Panc1 (cell line): ENCODE measurements around the gene MEGF11. TPM values are rescaled to one million over a fixed set of nuclear protein-coding genes. Genes with fewer than 3 reads are reported as not detected.

Experiments
- ATAC-seq: fragments of 200-7000 bp; cut with Tn5 transposase; 2 replicates; pipeline ENCODE4 v1.9.1; 2020; ENCODE audit warnings: mild to moderate bottlenecking, moderate library complexity
- BruUV-seq: library from RNA; stranded (reverse); fragments of 400-500 nt; replicated peaks from 2 replicates; lab custom pipeline; 2021; lab: Mats Ljungman, UMichigan
- CTCF ChIA-PET: fragments of 300-600 bp; sonication (Branson Sonifier 250); formaldehyde crosslinking; loops from one replicate; lab custom pipeline; 2022; ENCODE audit warnings: antibody characterized with exemption; lab: Charles Lee
- POLR2A ChIA-PET: fragments of 300-600 bp; sonication (Branson Sonifier 250); formaldehyde crosslinking; loops from one replicate; lab custom pipeline; 2022; ENCODE audit warnings: antibody characterized with exemption; lab: Charles Lee
- DNase-seq: peaks from one replicate; pipeline ENCODE4 v3.0.0-alpha.2; 2010; ENCODE audit warnings: low read depth, low spot score
- H3K27ac ChIP-seq: 2 replicates; pipeline ENCODE4 v1.5.1; 2011; ENCODE audit warnings: mild to moderate bottlenecking, low read length, inconsistent platforms
- H3K27me3 ChIP-seq: fragments of 200-500 bp; sonication (Bioruptor generic); 2 replicates; pipeline ENCODE4 v1.6.0; 2014; ENCODE audit warnings: low read length, inconsistent platforms; ENCODE audit not compliant: control insufficient read depth, insufficient read depth
- H3K36me3 ChIP-seq: fragments of 200-500 bp; sonication (Bioruptor generic); 2 replicates; pipeline ENCODE4 v1.5.1; 2014; ENCODE audit warnings: inconsistent platforms, mild to moderate bottlenecking, low read length, moderate library complexity; ENCODE audit not compliant: control insufficient read depth, insufficient read depth
- H3K4me1 ChIP-seq: 2 replicates; pipeline ENCODE4 v1.5.1; 2011; ENCODE audit warnings: inconsistent platforms, mild to moderate bottlenecking, low read length, moderate library complexity; ENCODE audit not compliant: control insufficient read depth, insufficient read depth
- H3K4me3 ChIP-seq, 2 experiments: 2 replicates each; pipeline ENCODE4 v1.5.1; 2011 to 2012; ENCODE audit warnings: low read depth in 2 of 2, low read length in 2 of 2, mild to moderate bottlenecking in 2 of 2, inconsistent platforms in 1 of 2, moderate library complexity in 1 of 2
- H3K9me3 ChIP-seq: fragments of 200-500 bp; sonication (Bioruptor generic); 2 replicates; pipeline ENCODE4 v1.5.1; 2014; ENCODE audit warnings: low read depth, mild to moderate bottlenecking, inconsistent platforms, low read length, moderate library complexity; ENCODE audit not compliant: control insufficient read depth, insufficient read depth
- POLR2AphosphoS5 ChIP-seq: IDR thresholded peaks from 2 replicates; pipeline ENCODE4 v1.6.1; 2012; ENCODE audit warnings: mild to moderate bottlenecking, low read depth, low read length, moderate library complexity
- SIN3A ChIP-seq: IDR thresholded peaks from 2 replicates; pipeline ENCODE4 v1.6.1; 2012; ENCODE audit warnings: low read depth, mild to moderate bottlenecking, low read length, moderate library complexity, borderline replicate concordance; ENCODE audit not compliant: insufficient read depth
- TCF7L2 ChIP-seq: IDR thresholded peaks from 2 replicates; pipeline ENCODE4 v1.6.1; 2011; ENCODE audit warnings: mild to moderate bottlenecking, low read depth, low read length, inconsistent platforms
- in situ Hi-C: cut with HindIII; loops from 2 replicates; pipeline ENCODE4 v1.10.0; 2016; ENCODE audit warnings: low sequenced_read_pairs, low pct_unique_long_range_greater_than_20kb
- intact Hi-C: fragments of 100-400 bp; cut with micrococcal nuclease; formaldehyde crosslinking; loops from one replicate; pipeline ENCODE4 v1.10.0; 2022; ENCODE audit not compliant: unreplicated experiment
- total RNA-seq: library from RNA; stranded (reverse); gene quantifications from one replicate; pipeline ENCODE4 v1.2.1, GENCODE V29; 2021; ENCODE audit not compliant: unreplicated experiment
- TF ChIP-seq, protein P1 (sequence below): fragments of 450-650 bp; IDR thresholded peaks from 2 replicates; pipeline ENCODE4 v1.5.1; 2017; ENCODE audit warnings: mild to moderate bottlenecking
- TF ChIP-seq, protein P2 (sequence below), 2 experiments: IDR thresholded peaks; 2 replicates each; pipeline ENCODE4 v1.6.1; 2011 to 2012; ENCODE audit warnings: low read depth in 2 of 2, control low read depth in 1 of 2, low read length in 1 of 2, mild to moderate bottlenecking in 1 of 2, moderate library complexity in 1 of 2; ENCODE audit not compliant: insufficient read depth in 1 of 2

The MEGF11 gene
- total RNA-seq, 1 experiment from 2014 or later, result 0.95 TPM

DNA sequence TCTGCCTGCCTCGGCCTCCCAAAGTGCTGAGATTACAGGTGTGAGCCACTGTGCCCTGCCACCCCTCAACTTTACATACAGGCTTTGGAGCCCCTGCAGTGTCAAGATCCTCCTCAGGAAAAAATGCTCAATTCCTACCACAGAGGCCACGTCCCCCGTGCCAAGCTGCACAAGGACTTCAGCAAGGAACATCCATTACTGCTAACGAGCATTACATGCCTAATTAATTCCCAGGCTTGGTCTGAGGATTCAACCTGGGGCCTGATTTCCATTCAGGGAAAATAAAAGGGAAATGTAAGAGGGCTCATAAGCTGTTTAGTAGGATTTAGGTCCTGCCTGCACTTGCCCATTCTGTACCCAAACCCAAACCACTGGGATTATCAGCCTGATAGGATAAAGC is 222.9 kb downstream of the MEGF11 start:
- Histone ChIP-seq H3K27ac (no peak overlapping the region), H3K27me3 (0 out of 2 replicates have a peak, but pooled peaks cover 2% of the 10 kb centered on the region), H3K36me3 (no peaks in the 10 kb centered on the region), H3K9me3 (no peaks in the 10 kb centered on the region), H3K4me3 (no peak overlapping the region), H3K4me1 (no peaks in the 10 kb centered on the region)
- TF ChIP-seq TCF7L2 (no peak), SIN3A (no peak), POLR2AphosphoS5 (no peak)
- TF ChIP-seq, protein P1, sequence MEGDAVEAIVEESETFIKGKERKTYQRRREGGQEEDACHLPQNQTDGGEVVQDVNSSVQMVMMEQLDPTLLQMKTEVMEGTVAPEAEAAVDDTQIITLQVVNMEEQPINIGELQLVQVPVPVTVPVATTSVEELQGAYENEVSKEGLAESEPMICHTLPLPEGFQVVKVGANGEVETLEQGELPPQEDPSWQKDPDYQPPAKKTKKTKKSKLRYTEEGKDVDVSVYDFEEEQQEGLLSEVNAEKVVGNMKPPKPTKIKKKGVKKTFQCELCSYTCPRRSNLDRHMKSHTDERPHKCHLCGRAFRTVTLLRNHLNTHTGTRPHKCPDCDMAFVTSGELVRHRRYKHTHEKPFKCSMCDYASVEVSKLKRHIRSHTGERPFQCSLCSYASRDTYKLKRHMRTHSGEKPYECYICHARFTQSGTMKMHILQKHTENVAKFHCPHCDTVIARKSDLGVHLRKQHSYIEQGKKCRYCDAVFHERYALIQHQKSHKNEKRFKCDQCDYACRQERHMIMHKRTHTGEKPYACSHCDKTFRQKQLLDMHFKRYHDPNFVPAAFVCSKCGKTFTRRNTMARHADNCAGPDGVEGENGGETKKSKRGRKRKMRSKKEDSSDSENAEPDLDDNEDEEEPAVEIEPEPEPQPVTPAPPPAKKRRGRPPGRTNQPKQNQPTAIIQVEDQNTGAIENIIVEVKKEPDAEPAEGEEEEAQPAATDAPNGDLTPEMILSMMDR, result no peak
- TF ChIP-seq, protein P2, sequence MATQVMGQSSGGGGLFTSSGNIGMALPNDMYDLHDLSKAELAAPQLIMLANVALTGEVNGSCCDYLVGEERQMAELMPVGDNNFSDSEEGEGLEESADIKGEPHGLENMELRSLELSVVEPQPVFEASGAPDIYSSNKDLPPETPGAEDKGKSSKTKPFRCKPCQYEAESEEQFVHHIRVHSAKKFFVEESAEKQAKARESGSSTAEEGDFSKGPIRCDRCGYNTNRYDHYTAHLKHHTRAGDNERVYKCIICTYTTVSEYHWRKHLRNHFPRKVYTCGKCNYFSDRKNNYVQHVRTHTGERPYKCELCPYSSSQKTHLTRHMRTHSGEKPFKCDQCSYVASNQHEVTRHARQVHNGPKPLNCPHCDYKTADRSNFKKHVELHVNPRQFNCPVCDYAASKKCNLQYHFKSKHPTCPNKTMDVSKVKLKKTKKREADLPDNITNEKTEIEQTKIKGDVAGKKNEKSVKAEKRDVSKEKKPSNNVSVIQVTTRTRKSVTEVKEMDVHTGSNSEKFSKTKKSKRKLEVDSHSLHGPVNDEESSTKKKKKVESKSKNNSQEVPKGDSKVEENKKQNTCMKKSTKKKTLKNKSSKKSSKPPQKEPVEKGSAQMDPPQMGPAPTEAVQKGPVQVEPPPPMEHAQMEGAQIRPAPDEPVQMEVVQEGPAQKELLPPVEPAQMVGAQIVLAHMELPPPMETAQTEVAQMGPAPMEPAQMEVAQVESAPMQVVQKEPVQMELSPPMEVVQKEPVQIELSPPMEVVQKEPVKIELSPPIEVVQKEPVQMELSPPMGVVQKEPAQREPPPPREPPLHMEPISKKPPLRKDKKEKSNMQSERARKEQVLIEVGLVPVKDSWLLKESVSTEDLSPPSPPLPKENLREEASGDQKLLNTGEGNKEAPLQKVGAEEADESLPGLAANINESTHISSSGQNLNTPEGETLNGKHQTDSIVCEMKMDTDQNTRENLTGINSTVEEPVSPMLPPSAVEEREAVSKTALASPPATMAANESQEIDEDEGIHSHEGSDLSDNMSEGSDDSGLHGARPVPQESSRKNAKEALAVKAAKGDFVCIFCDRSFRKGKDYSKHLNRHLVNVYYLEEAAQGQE (IDR thresholded peaks at IDR 0.05; ENCODE audit: insufficient read depth in 1 of 2, low read depth in 2 of 2, low read length in 1 of 2), result no peak
- intact Hi-C loops, result no loop called here
- BruUV-seq, result no TSS peak
- CTCF ChIA-PET, result no interaction called here
- in situ Hi-C loops, result no loop called here
- no peak for ATAC-seq
- no peak for DNase-seq
- POLR2A ChIA-PET, result no interaction called here

DNA sequence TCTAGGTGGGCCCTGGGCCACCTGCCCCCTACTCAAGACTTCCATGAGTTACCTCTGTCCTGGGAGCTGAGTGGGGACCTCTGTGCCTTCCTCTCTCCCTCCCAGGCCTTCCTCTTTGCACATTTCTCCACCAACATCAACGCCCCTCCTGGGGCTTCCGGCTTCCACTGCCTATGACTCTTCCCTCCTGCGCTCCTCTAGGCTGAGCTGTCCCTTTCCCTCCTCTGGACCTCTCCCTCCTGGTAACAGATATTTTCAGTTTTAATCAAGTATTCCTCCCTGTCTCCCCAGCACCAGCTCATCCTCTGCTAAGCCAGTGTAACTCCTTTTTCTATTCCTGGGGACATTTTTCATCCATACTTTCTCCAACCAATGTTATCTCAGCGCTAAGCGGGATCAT is 223.9 kb downstream of the MEGF11 start:
- Histone ChIP-seq H3K27ac (no peak overlapping the region), H3K4me3 (no peak overlapping the region), H3K36me3 (no peaks in the 10 kb centered on the region), H3K9me3 (no peaks in the 10 kb centered on the region), H3K4me1 (no peaks in the 10 kb centered on the region), H3K27me3 (no peaks in the 10 kb centered on the region)
- no peak for DNase-seq
- ATAC-seq, result no peak
- BruUV-seq, result no TSS peak
- ChIA-PET CTCF (no interaction called here), POLR2A (no interaction called here)
- in situ Hi-C loops (no loop called here), intact Hi-C loops (no loop called here)
- TF ChIP-seq SIN3A (no peak), TCF7L2 (no peak), POLR2AphosphoS5 (no peak)
- TF ChIP-seq, protein P1, result no peak
- TF ChIP-seq, protein P2 (IDR thresholded peaks at IDR 0.05; ENCODE audit: insufficient read depth in 1 of 2, low read depth in 2 of 2, low read length in 1 of 2), result no peak
